Loucy (cell line): Measurements from ENCODE around the gene SPPL3.

ENCODE experiments used
- H2AFZ ChIP-seq: fragments of 200-600 bp; sonication (generic); 2 replicates; pipeline ENCODE4 v1.6.0; 2016; ENCODE audit warnings: antibody characterized with exemption, mild to moderate bottlenecking, low read length, moderate library complexity
- H3F3A ChIP-seq: fragments of 200-600 bp; 2 replicates; pipeline ENCODE4 v1.6.0; 2016; ENCODE audit warnings: antibody characterized with exemption, low read depth, mild to moderate bottlenecking
- H3K27me3 ChIP-seq: fragments of 200-600 bp; sonication (generic); 2 replicates; pipeline ENCODE4 v1.6.1; 2014; ENCODE audit warnings: low read length, mild to moderate bottlenecking; ENCODE audit not compliant: insufficient read depth, poor library complexity, severe bottlenecking
- H3K36me3 ChIP-seq: fragments of 200-600 bp; sonication (generic); 2 replicates; pipeline ENCODE4 v1.6.1; 2016; ENCODE audit warnings: low read length; ENCODE audit not compliant: insufficient read depth
- H3K4me1 ChIP-seq: fragments of 200-600 bp; sonication (generic); 2 replicates; pipeline ENCODE4 v1.5.1; 2014; ENCODE audit warnings: low read length, mild to moderate bottlenecking; ENCODE audit not compliant: insufficient read depth, poor library complexity, severe bottlenecking
- H3K4me2 ChIP-seq: fragments of 200-600 bp; sonication (generic); 2 replicates; pipeline ENCODE4 v1.6.0; 2014; ENCODE audit warnings: antibody characterized with exemption, low read length, low read depth, mild to moderate bottlenecking; ENCODE audit not compliant: poor library complexity, severe bottlenecking
- H3K4me3 ChIP-seq: fragments of 200-600 bp; sonication (generic); 2 replicates; pipeline ENCODE4 v1.5.1; 2014; ENCODE audit warnings: low read length, mild to moderate bottlenecking, mixed read lengths; ENCODE audit not compliant: poor library complexity, severe bottlenecking
- H3K79me2 ChIP-seq: fragments of 200-600 bp; sonication (generic); 2 replicates; pipeline ENCODE4 v1.6.1; 2014; ENCODE audit warnings: low read length; ENCODE audit not compliant: insufficient read depth
- H3K9ac ChIP-seq: fragments of 200-600 bp; sonication (generic); 2 replicates; pipeline ENCODE4 v1.6.0; 2014; ENCODE audit warnings: mild to moderate bottlenecking, low read depth, low read length, moderate library complexity; ENCODE audit not compliant: poor library complexity, severe bottlenecking
- H3K9me2 ChIP-seq: fragments of 200-600 bp; sonication (generic); replicated peaks from 2 replicates; pipeline ENCODE4 v1.6.1; 2016; ENCODE audit warnings: low read depth, low read length, mixed read lengths
- H3K9me3 ChIP-seq: fragments of 200-600 bp; sonication (generic); 2 replicates; pipeline ENCODE4 v1.6.1; 2014; ENCODE audit warnings: mild to moderate bottlenecking, antibody characterized with exemption, low read length, low read depth; ENCODE audit not compliant: insufficient read depth
- H4K20me1 ChIP-seq: fragments of 200-600 bp; sonication (generic); 2 replicates; pipeline ENCODE4 v1.6.0; 2014; ENCODE audit warnings: antibody characterized with exemption, low read length, mild to moderate bottlenecking; ENCODE audit not compliant: insufficient read depth, poor library complexity, severe bottlenecking
- CTCF ChIP-seq: fragments of 200-600 bp; sonication (generic); conservative IDR thresholded peaks from 2 replicates; pipeline ENCODE4 v1.5.1; 2014; ENCODE audit warnings: mild to moderate bottlenecking, antibody characterized with exemption, low read length
- EZH2phosphoT487 ChIP-seq: fragments of 200-600 bp; IDR thresholded peaks from 2 replicates; pipeline ENCODE4 v1.6.1; 2018; ENCODE audit warnings: antibody characterized with exemption, mild to moderate bottlenecking, moderate library complexity, borderline replicate concordance

The SPPL3 gene

GRCh38 chr12:120922279-120922678, 18.1 kb upstream of the SPPL3 start:
- Histone ChIP-seq H3K4me2 (no peak overlapping the region), H3K4me1 (no peaks in the 10 kb centered on the region), H3K4me3 (no peak overlapping the region), H3F3A (no peaks in the 10 kb centered on the region), H3K9me2 (no peaks in the 10 kb centered on the region), H4K20me1 (no peaks in the 10 kb centered on the region), H3K9ac (no peak overlapping the region), H2AFZ (no peak overlapping the region), H3K36me3 (no peaks in the 10 kb centered on the region), H3K79me2 (no peaks in the 10 kb centered on the region), H3K9me3 (peaks cover 5% of the 10 kb centered on the region; the same call in 1 of the 2 replicates), H3K27me3 (no peaks in the 10 kb centered on the region)
- TF ChIP-seq CTCF (no peak), EZH2phosphoT487 (no peak)

DNA sequence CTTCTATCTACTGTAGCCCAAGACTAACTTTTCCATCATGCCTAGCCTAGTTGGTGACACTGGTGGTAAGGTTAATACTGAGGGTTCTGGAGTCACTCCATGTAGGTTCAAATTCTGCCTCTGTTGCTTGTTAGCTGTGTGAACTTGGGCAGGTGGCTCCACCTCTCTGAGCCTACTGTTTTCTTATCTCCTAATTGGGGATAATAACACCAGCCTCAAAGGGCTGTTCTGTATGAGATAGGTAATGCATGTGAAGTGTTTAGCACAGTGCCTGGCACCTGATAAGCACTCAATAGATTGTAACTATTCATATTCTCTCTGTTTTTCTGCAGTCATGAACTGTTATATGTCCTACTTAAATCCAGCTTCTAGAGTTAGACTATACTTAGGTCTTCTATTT, 17.5 kb upstream of the SPPL3 start:
- Histone ChIP-seq H3K9me3 (peaks cover 5% of the 10 kb centered on the region; the same call in 1 of the 2 replicates), H3K79me2 (no peaks in the 10 kb centered on the region), H4K20me1 (no peaks in the 10 kb centered on the region), H3K27me3 (no peaks in the 10 kb centered on the region), H3K4me1 (no peaks in the 10 kb centered on the region), H3K9me2 (no peaks in the 10 kb centered on the region), H3K36me3 (no peaks in the 10 kb centered on the region), H3F3A (no peaks in the 10 kb centered on the region), H3K4me3 (no peak overlapping the region), H3K9ac (no peak overlapping the region), H2AFZ (no peak overlapping the region), H3K4me2 (no peak overlapping the region)
- TF ChIP-seq CTCF (no peak), EZH2phosphoT487 (no peak)

DNA sequence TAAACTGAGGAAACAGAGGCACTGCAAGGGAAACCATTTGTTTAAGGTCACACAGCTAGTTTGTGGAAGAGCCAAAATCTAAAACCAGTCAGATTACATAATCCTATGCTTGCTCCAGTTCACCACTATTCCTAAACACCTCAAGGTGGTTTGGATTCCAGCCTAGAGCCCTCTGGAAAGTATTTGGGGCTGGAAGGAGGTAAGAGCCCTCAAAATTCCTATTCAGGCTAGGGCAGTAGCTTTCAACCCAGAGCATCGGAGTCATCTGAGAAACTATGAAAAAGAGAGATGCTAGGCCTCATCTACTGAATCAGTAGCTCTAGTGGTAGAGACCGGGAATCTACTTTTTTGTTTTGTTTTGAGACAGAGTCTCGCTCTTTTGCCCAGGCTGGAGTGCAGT, 16.0 kb upstream of the SPPL3 start:
- no peaks in the 10 kb centered on the region for H3K4me1 ChIP-seq
- no peaks in the 10 kb centered on the region for H3F3A ChIP-seq
- no peak overlapping the region for H3K4me2 ChIP-seq
- H3K36me3 ChIP-seq: no peaks in the 10 kb centered on the region
- H3K9me3 ChIP-seq: peaks cover 5% of the 10 kb centered on the region; the same call in 1 of the 2 replicates
- H3K79me2 ChIP-seq: no peaks in the 10 kb centered on the region
- H3K27me3 ChIP-seq: no peaks in the 10 kb centered on the region
- TF ChIP-seq CTCF (no peak), EZH2phosphoT487 (no peak)
- no peaks in the 10 kb centered on the region for H4K20me1 ChIP-seq
- H3K4me3 ChIP-seq: no peak overlapping the region
- no peak overlapping the region for H2AFZ ChIP-seq
- no peak overlapping the region for H3K9ac ChIP-seq
- H3K9me2 ChIP-seq: no peaks in the 10 kb centered on the region
